Measurements from ENCODE around the gene SH3BP4. TPM values are rescaled to one million over a fixed set of nuclear protein-coding genes. Genes with fewer than 3 reads are reported as not detected.

The SH3BP4 gene
- total RNA-seq, 2 experiments from 2014 or later: 0.06 TPM; not detected in 1

GRCh38 chr2:234966340-234966739, 14.5 kb downstream of the SH3BP4 start:
- Histone ChIP-seq H2AFZ (ENCODE audit: low read length) (no peak overlapping the region), H4K20me1 (ENCODE audit: insufficient read depth, low read length) (no peaks in the 10 kb centered on the region), H3K36me3 (ENCODE audit: insufficient read depth, low read length) (no peaks in the 10 kb centered on the region), H3K9me2 (ENCODE audit: insufficient read depth, low read length) (no peaks in the 10 kb centered on the region), H3K27ac (ENCODE audit: low read depth, low read length, poor library complexity, severe bottlenecking) (no peak overlapping the region), H3K79me2 (ENCODE audit: insufficient read depth, low read depth, low read length) (no peaks in the 10 kb centered on the region), H3K4me2 (ENCODE audit: low read length) (no peak overlapping the region), H3K4me3 (ENCODE audit: low read depth, low read length, poor library complexity, severe bottlenecking) (no peak overlapping the region), H3K4me1 (ENCODE audit: insufficient read depth, low read length, poor library complexity, severe bottlenecking) (no peaks in the 10 kb centered on the region), H3K9me3 (ENCODE audit: low read length) (no peaks in the 10 kb centered on the region)
- intact Hi-C loops (cut with micrococcal nuclease; ENCODE audit: unreplicated experiment): no loop called here
- BruUV-seq (replicated peaks): no TSS peak
- no peak for DNase-seq (ENCODE audit: low spot score)
- ChIA-PET POLR2A (no interaction called here), CTCF (ENCODE audit: unreplicated experiment) (no interaction called here)
- TF ChIP-seq CTCF (conservative IDR thresholded peaks at IDR 0.05; ENCODE audit: low read length) (no peak), EZH2phosphoT487 (IDR thresholded peaks at IDR 0.05; ENCODE audit: borderline replicate concordance, low read depth, low read length) (no peak)

GRCh38 chr2:234967201-234967869, 15.5 kb downstream of the SH3BP4 start:
- no peaks in the 10 kb centered on the region for H3K9me2 ChIP-seq (ENCODE audit: insufficient read depth, low read length)
- BruUV-seq (replicated peaks): no TSS peak
- no peak overlapping the region for H2AFZ ChIP-seq (ENCODE audit: low read length)
- no peaks in the 10 kb centered on the region for H3K79me2 ChIP-seq (ENCODE audit: insufficient read depth, low read depth, low read length)
- no peaks in the 10 kb centered on the region for H4K20me1 ChIP-seq (ENCODE audit: insufficient read depth, low read length)
- ChIA-PET POLR2A (interaction anchor here (0.6 kb wide), 1 partner anchor 282 kb away, joined by 3 read pairs; no protein-coding TSS in a partner anchor), CTCF (ENCODE audit: unreplicated experiment) (no interaction called here)
- H3K4me3 ChIP-seq (ENCODE audit: low read depth, low read length, poor library complexity, severe bottlenecking): no peak overlapping the region
- TF ChIP-seq CTCF (conservative IDR thresholded peaks at IDR 0.05; ENCODE audit: low read length) (no peak), EZH2phosphoT487 (IDR thresholded peaks at IDR 0.05; ENCODE audit: borderline replicate concordance, low read depth, low read length) (no peak)
- H3K27ac ChIP-seq (ENCODE audit: low read depth, low read length, poor library complexity, severe bottlenecking): no peak overlapping the region
- DNase-seq (ENCODE audit: low spot score): no peak
- H3K9me3 ChIP-seq (ENCODE audit: low read length): no peaks in the 10 kb centered on the region
- intact Hi-C loops (cut with micrococcal nuclease; ENCODE audit: unreplicated experiment): no loop called here
- H3K4me1 ChIP-seq (ENCODE audit: insufficient read depth, low read length, poor library complexity, severe bottlenecking): no peaks in the 10 kb centered on the region
- no peaks in the 10 kb centered on the region for H3K36me3 ChIP-seq (ENCODE audit: insufficient read depth, low read length)
- H3K4me2 ChIP-seq (ENCODE audit: low read length): no peak overlapping the region

- TF ChIP-seq EZH2phosphoT487 (IDR thresholded peaks at IDR 0.05; ENCODE audit: borderline replicate concordance, low read depth, low read length): no peak
- TF ChIP-seq CTCF (conservative IDR thresholded peaks at IDR 0.05; ENCODE audit: low read length): no peak
- Histone ChIP-seq H3K4me3 (ENCODE audit: low read depth, low read length, poor library complexity, severe bottlenecking) (no peak overlapping the region), H3K4me2 (ENCODE audit: low read length) (no peak overlapping the region), H3K4me1 (ENCODE audit: insufficient read depth, low read length, poor library complexity, severe bottlenecking) (no peaks in the 10 kb centered on the region), H3K9me3 (ENCODE audit: low read length) (no peaks in the 10 kb centered on the region), H3K27ac (ENCODE audit: low read depth, low read length, poor library complexity, severe bottlenecking) (no peak overlapping the region), H2AFZ (ENCODE audit: low read length) (no peak overlapping the region), H4K20me1 (ENCODE audit: insufficient read depth, low read length) (no peaks in the 10 kb centered on the region), H3K79me2 (ENCODE audit: insufficient read depth, low read depth, low read length) (no peaks in the 10 kb centered on the region), H3K36me3 (ENCODE audit: insufficient read depth, low read length) (no peaks in the 10 kb centered on the region), H3K9me2 (ENCODE audit: insufficient read depth, low read length) (no peaks in the 10 kb centered on the region)
- no peak for DNase-seq (ENCODE audit: low spot score)
- ChIA-PET POLR2A (interaction anchor here (0.6 kb wide), 1 partner anchor 282 kb away, joined by 3 read pairs; no protein-coding TSS in a partner anchor), CTCF (ENCODE audit: unreplicated experiment) (no interaction called here)
- BruUV-seq (replicated peaks): no TSS peak
- intact Hi-C loops (cut with micrococcal nuclease; ENCODE audit: unreplicated experiment): no loop called here
Measured at GRCh38 chr2:234967870-234968208, 16.0 kb downstream of the SH3BP4 start.
